HG03039 (cell line): ENCODE measurements around the gene UNC79.
"Not testable (repeated sequence)": the region's sequence is repeated elsewhere in the genome, so short reads cannot be mapped to it uniquely, and the experiment has no call there.

ENCODE experiments used
- ATAC-seq: cut with Tn5 transposase; IDR thresholded peaks from one replicate; pipeline ENCODE4 v1.9.1; 2021; ENCODE audit warnings: mild to moderate bottlenecking, moderate library complexity; ENCODE audit not compliant: unreplicated experiment

The UNC79 gene

DNA sequence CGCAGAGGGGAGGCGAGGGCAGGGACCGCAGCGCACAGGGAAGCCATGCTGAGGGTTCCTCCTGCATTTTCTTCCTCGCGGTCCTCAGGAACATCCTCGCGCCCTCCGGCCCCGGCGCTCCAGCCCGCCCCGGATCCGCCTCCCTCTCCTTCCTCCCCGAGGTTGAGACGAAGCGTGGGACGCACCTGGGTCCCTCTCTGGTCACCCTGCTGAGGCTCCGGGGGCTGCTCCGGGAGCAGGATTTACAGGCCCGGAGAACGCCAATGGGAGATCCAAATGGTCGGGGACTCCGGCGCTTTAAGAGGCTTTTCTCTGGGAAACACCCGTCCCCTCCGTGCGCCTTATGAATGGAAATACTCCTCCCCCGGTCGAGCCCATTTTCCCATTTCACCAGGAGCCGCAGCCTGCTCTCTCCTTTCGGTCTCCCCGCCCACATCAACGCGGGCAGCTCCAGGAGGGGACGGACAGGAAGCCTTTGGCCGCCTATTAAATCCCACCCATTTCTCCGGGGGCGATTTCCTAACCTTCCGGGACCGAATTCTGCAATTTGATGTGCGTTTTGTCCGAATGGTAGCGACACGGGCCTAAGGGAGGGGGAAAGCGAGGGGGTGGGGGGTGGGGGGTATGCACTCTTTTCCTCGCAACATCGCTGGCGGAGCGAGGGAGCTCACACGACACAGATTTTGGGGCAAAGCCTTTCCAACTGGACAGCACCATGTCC, at the start of gene UNC79:
Gene UNC79, plus strand, starts transcription at position 625 of the 721 bp plus-strand sequence. Its CDS starts 91 bp downstream, at position 716.
- ATAC-seq, result no peak

DNA sequence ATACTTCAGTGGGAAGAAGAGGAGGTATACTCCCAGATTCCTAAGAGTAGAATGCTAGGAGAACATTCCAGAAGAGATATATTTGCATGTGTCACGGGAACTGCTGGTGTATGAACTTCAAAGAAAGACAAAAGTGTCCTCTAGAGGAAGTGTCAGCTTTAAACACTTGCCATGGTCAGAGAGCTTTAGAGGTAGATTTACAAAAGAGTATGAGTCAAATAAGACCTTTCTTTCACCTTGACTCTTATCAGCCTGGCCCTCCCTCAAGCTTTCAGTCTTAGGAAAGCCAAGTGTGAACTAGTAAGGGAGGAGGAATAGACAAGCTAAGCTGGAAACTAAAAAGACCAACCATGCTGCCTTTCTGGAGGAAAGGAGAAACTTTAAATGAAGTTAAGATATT, 49.1 kb upstream of the UNC79 start:
- no peak for ATAC-seq

DNA sequence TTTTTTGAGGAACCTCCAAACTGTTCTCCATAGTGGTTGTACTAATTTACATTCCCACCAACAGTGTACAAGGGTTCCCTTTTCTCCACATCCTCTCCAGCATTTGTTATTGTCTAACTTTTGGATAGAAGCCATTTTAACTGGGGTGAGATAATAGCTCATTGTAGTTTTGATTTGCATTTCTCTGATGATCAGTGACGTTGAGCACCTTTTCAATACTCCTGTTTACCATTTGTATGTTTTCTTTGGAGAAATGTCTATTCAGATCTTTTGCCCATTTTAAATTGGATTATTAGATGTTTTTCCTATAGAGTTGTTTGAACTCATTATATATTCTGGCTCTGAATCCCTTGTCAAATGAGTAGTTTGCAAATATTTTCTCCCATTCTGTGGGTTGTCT, 46.5 kb upstream of the UNC79 start:
- not testable (repeated sequence) for ATAC-seq

- ATAC-seq, result no peak
Measured at GRCh38 chr14:93395231-93395630, 35.5 kb upstream of the UNC79 start.

- ATAC-seq, result no peak
Measured at GRCh38 chr14:93396456-93396855, 34.3 kb upstream of the UNC79 start.

DNA sequence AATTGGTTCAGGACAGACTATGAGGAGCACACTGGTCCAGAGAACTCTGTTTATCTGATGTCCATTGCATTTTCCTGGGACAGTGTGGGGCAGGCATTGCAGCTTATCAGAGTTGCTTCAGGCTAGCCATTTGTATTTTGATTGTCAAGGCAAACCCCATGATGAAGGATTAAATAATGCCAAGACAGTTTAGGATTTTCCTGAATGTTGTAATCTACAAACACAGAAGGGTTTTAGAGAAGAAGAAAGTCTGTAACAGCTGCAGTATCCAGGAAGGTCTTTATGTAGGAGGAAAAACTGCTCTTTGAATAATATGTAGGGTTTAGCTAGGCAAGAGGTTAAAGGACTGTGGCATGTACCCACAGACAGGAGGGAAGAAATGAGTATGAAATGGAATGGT, 32.2 kb upstream of the UNC79 start:
- no peak for ATAC-seq

DNA sequence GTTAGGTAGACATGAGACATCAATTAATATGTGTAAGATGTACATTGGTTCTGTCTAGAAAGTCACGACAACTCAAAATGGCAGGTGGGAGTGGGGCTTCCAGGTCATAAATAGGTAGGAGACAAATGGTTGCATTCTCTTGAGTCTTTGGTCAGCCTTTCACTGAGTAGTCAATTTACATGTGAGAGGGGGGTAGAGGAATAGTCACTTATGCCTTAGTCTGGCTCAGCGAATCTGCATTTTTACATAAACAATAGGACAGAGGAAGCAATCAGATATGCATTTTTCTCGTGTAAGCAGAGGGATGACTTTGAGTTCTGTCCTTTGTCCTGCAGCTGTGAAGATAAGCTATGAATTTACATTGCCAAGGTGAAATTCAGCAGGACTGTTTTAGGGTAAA, 27.8 kb upstream of the UNC79 start:
- no peak for ATAC-seq

GRCh38 chr14:93410021-93410420, 20.7 kb upstream of the UNC79 start:
- no peak for ATAC-seq

DNA sequence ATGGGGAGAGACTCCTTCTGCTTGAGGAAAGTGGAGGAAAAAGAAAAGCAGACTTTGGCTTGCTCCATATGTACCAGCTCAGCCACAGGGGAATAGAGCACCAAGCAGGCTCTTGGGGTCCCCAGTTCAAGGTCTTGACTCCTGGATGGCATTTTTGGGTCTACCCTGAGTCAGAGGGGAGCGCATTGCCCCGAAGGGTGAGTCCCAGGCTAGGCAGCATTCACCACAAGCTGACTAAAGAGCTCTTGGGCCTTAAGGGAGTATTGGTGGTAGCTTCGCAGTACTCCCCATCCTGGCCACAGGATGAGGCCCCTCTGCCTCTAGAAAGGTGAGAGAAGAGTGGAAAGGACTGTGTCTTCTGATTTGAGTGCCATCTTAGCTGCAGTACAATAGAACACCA, 19.8 kb upstream of the UNC79 start:
- ATAC-seq, result no peak

GRCh38 chr14:93425136-93425535, 5.6 kb upstream of the UNC79 start:
- ATAC-seq, result not testable (repeated sequence)

DNA sequence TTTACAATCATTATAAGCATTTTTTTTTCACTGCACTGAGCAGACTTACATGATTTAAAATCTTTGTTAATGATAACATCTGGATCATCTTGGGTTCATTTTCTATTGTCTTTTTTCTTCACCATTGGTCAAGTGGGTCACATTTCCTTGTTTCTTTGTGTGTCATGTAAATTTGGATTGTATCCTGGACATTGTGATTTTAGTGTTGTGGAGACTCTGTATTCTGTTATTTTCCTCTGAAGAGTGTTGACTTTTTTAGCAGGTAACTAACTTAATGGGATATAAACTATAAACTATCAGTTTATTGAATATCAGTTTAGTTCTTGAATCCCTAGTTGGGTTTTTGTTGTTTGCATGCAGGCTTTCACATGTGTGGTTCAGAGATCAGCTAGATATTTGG, 4.0 kb upstream of the UNC79 start:
- no peak for ATAC-seq

DNA sequence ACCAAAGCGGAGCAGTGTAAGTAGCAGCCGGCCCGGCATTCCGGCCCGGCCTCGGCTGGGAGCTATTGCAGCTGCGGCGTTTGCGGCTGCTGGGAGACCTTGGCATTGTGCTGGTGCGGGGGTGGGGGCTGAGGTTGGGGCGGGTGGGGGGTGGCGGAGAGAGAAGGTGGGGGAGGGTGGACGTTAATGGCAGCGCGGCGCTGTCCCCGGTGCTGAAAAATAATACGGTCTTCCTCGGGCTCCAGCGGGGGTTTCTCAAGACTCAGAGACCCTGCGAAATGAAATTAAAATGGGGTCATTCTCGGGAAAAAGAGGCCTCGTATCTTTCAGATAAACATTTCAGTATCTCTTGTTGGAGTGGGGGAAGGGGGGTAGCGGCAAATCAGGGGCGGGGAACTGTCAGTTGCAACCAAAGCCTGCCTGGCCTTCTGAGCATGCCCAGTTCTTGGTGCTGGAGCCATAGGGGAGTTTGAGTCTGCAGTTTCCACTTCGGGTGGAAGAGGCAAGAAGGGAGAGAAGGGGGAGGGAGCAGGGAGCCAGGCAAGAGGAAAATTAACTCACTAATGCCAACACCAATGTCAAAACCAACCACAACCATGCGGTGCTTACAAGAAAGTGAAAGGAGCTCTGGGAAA, 414 bp downstream of the UNC79 start:
- no peak for ATAC-seq

GRCh38 chr14:93454224-93454623, 23.5 kb downstream of the UNC79 start:
- no peak for ATAC-seq

DNA sequence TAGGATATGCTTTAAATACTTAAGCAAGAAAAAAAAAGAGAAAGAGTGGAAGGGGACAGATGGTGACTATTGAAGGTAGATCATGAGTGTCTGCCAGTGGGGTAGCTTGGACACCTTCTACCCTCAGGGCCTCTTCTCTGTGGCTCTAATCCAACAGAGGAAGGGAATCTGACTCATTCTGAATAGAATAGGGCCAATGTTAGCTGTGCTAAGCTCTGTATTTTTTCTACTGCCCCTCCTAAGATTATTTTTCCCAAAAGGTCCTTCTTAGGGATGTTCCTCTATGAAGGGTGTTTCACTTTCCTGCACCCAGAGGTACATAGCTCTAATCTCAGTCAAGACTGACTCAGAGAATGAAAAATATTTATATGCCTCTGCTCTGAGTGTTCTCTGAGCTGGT, 25.6 kb downstream of the UNC79 start:
- no peak for ATAC-seq

- ATAC-seq, result no peak
Measured at GRCh38 chr14:93458234-93458633, 27.5 kb downstream of the UNC79 start.

DNA sequence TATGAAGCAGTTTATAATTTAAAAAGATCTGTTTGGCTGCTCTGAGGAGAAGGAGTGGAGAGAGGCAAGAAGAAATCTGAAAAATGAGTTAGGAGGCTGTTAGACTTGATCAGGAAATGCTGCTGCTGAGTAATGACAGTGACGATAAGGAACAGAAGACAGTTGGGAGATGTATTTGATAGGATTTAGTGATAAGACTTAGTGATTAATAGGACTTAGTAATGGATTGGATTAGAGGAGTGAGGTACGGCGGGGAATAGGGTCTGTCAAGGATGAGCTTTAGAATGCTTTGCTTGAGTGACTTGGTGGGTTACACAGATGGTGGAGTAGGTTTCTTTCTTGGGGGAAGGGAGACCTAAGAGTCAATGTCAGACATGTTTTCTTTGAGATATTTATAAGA, 31.7 kb downstream of the UNC79 start:
- ATAC-seq, result no peak

- no peak for ATAC-seq
Measured at GRCh38 chr14:93464271-93464670, 33.5 kb downstream of the UNC79 start.

DNA sequence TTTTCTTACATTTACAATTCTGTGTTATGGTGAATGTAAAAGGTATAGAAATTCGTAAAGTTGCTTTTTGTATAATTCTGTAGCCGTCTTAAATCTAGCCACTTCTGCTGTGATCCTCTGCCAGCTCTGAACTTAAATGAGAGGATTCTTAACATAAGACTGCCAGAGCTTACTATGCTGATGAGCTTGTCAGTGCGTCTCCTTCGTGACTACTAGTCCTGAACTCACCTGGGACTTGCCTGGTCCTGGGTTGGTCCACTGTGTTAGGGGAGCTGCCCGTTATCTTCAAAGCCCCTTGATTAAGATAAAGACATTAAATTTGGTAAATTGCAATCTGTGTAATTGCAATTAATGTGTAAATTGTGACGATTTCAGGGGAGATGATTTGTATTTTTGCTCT, 44.7 kb downstream of the UNC79 start:
- ATAC-seq, result no peak

GRCh38 chr14:93476305-93476704, 45.6 kb downstream of the UNC79 start:
- ATAC-seq, result no peak

DNA sequence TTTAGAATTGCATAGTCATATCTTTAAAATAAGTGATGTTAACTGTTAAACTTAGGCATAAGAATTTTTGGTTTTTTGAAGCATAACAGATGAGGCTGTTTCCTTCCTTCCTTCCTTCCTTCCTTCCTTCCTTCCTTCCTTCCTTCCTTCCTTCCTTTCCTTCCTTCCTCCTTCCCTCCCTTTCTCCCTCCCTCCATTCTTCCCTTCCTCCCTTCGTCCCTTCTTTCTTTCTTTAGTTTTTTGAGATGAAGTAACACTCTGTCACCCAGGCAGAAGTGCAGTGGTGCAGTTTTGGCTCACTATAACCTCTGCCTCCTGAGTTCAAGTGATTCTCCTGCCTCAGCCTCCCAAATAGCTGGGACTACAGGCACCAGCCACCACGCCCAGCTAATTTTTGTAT, 48.3 kb downstream of the UNC79 start:
- ATAC-seq, result not testable (repeated sequence)

DNA sequence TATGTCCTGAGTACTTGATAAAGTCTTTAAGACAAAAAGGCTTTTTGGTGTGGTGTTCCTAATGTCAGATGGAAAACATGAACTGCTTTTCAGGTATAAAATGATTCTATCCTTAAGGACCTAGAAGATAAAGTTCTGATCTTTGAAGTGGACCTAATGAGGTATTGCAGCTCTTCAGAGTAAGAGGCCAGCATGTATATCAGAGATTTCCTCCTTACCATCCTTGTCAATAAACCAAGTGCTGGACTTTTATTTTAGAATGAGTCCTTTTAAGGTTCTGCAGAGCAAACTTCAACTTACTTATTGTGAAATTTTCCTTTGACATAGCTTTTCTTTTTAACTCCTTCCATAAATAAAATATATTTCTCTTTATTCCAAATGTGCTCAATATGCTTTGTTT, 50.1 kb downstream of the UNC79 start:
- ATAC-seq, result no peak

DNA sequence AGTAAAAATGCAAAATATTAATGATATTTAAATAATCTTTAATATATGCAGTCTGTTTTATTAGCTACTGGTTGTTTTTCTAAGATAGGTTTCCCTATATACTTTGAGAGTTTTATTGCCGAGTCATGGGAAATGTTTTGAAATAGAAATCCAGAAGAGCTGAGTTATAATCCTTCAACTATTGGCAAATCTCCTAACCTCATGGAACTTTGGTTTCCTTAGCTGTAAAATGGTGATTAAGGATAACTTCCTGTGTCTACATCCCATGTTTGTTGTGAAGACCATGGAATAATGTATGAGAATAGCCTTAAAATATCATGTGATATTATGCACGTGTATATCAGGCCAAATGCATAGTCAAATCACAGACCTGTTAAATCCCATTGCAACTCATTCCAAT, 51.0 kb downstream of the UNC79 start:
- ATAC-seq, result no peak

- ATAC-seq, result no peak
Measured at GRCh38 chr14:93490001-93490400, 59.3 kb downstream of the UNC79 start.
